WERI-Rb-1 (cell line): ENCODE measurements around the gene IRAK1.

Experiments
- DNase-seq: peaks from one replicate; pipeline ENCODE4 v3.0.0-alpha.2; 2020
- H3K27ac ChIP-seq: fragments of 250-450 bp; sonication (Bioruptor Pico); 2 replicates; pipeline ENCODE4 v1.5.1; 2020; ENCODE audit warnings: mild to moderate bottlenecking, moderate library complexity
- H3K27me3 ChIP-seq: fragments of 250-450 bp; sonication (Bioruptor Pico); 2 replicates; pipeline ENCODE4 v1.5.1; 2021; ENCODE audit warnings: mild to moderate bottlenecking, low read depth, moderate library complexity; ENCODE audit not compliant: insufficient read depth, severe bottlenecking
- H3K36me3 ChIP-seq: fragments of 250-450 bp; sonication (Bioruptor Pico); 2 replicates; pipeline ENCODE4 v1.5.1; 2020; ENCODE audit warnings: mild to moderate bottlenecking, moderate library complexity
- H3K4me3 ChIP-seq: 2 replicates; pipeline ENCODE4 v1.5.1; 2011; ENCODE audit warnings: low read depth, mild to moderate bottlenecking, control low read depth, low read length
- H3K9me3 ChIP-seq: fragments of 250-450 bp; sonication (Bioruptor Pico); 2 replicates; pipeline ENCODE4 v1.5.1; 2021; ENCODE audit warnings: mild to moderate bottlenecking, moderate library complexity; ENCODE audit not compliant: severe bottlenecking
- TF ChIP-seq, protein P1 (sequence below): IDR thresholded peaks from 2 replicates; pipeline ENCODE4 v1.5.1; 2011; ENCODE audit warnings: low read depth, mild to moderate bottlenecking, control low read depth, inconsistent platforms, low read length

The IRAK1 gene

DNA sequence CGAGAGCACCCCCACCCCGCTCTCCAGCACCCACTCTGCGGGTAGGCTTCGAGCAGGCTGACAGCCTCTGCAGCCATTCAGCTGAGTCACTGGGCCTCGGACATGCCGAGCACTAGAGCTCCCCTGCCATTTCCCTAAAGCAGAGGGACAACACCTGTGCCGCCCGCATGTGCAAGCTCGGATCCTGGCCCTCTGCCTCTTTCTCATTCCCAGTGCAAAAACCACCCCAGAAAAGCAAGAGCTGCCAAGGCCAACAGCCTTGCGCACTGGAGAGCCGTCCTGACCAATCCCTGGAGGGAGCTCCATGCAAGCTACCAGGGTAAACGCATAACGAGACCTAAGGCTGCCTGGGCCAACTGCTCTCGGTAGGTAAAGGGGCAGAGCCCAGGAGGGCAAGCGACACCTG is 53.4 kb downstream of the IRAK1 start:
- DNase-seq = no peak
- no peak overlapping the region for H3K4me3 ChIP-seq
- no peaks in the 10 kb centered on the region for H3K9me3 ChIP-seq
- H3K27ac ChIP-seq = no peak overlapping the region
- H3K36me3 ChIP-seq = peaks cover 89% of the 10 kb centered on the region
- H3K27me3 ChIP-seq = peaks cover 23% of the 10 kb centered on the region
- TF ChIP-seq, protein P1, sequence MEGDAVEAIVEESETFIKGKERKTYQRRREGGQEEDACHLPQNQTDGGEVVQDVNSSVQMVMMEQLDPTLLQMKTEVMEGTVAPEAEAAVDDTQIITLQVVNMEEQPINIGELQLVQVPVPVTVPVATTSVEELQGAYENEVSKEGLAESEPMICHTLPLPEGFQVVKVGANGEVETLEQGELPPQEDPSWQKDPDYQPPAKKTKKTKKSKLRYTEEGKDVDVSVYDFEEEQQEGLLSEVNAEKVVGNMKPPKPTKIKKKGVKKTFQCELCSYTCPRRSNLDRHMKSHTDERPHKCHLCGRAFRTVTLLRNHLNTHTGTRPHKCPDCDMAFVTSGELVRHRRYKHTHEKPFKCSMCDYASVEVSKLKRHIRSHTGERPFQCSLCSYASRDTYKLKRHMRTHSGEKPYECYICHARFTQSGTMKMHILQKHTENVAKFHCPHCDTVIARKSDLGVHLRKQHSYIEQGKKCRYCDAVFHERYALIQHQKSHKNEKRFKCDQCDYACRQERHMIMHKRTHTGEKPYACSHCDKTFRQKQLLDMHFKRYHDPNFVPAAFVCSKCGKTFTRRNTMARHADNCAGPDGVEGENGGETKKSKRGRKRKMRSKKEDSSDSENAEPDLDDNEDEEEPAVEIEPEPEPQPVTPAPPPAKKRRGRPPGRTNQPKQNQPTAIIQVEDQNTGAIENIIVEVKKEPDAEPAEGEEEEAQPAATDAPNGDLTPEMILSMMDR = no peak

DNA sequence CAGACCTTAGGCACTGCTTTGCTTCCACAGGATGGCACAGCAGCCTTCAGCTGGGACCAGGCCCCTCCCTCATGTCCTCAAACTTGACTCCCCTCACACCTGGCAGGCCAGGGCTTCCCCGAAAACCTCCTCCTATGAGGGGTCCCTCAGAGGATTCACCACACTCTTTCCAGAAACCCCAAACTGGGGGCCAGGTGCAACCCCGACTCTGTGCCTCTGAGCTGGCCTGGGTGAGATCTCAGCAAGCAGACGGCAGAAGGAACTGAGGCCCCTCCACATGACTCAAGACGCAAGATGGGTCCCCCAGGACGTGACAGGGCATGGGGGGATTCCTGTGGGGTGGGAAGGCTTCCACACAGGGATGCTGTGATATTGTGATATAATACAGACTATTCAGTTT is 54.3 kb downstream of the IRAK1 start:
- TF ChIP-seq, protein P1 = no peak
- no peak for DNase-seq
- H3K4me3 ChIP-seq = no peak overlapping the region
- H3K9me3 ChIP-seq = no peaks in the 10 kb centered on the region
- H3K27me3 ChIP-seq = peaks cover 23% of the 10 kb centered on the region
- peaks cover 90% of the 10 kb centered on the region for H3K36me3 ChIP-seq
- no peak overlapping the region for H3K27ac ChIP-seq

DNA sequence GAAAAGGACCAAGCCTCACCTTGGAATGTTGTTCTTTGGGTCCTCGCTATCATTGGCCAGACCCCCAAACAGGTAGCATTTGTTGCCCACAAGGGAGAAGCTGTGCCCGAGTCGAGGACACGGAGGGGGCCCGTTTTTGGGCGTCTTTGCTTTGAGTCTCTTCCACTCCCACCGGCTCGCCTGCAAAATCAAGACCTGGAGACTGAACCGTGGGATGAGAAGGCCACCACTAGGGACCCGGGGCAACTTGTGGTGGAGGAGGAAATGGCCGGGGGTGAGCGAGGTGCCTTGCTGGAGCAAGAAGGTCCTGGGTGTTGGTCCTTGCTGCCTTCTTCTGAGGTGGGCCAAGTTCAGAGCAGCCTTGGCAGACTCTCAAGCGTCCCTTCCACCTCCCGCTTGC is 55.6 kb downstream of the IRAK1 start:
- peaks cover 95% of the 10 kb centered on the region for H3K36me3 ChIP-seq
- TF ChIP-seq, protein P1 = no peak
- no peak for DNase-seq

DNA sequence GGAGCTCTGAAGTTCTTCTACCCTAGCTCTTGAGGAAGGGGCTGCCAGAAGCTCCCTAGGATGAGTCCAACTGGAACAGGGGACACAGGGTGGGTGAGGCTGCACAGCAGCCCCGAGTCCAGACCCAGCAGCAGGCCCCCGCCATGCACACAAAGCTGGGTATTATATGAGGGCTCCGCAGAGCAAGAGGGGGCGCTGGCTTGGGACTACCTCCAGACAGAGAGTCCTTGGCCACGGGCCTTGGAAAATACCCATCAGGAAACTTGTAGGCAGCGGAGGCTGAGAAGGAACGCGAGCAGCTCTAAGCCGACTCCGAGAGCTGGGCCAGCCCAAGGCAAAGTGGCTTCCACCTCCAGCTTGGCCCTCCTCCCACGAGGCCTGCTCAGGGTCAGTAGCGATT is 56.2 kb downstream of the IRAK1 start:
- Histone ChIP-seq H3K4me3 (no peak overlapping the region), H3K36me3 (peaks cover 95% of the 10 kb centered on the region), H3K9me3 (no peaks in the 10 kb centered on the region), H3K27ac (no peak overlapping the region), H3K27me3 (peaks cover 27% of the 10 kb centered on the region)
- TF ChIP-seq, protein P1 = no peak
- no peak for DNase-seq

More for the DNA sequence above, 55.6 kb downstream of the IRAK1 start:
- Histone ChIP-seq H3K27me3 (peaks cover 22% of the 10 kb centered on the region), H3K27ac (no peak overlapping the region), H3K4me3 (no peak overlapping the region), H3K9me3 (no peaks in the 10 kb centered on the region)

DNA sequence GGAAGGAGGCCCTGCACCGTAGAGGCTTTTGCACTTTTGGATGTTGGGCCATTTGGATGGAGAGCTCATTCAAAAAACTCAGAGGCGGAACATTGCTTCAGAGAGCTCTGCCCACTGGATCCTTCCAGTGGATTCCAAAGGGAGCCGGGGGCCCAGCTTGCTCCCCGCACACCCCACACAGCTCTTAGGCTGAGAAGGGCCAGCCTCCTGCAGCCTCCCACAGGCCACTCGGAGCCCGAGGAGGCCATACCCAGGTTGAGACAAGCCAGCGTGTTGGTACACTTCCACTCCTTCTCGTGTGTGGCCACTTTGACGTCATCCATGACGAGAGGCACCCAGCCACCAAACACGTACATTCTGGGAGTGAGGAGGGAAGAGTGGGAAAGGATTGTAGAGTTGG is 58.4 kb downstream of the IRAK1 start:
- no peak for DNase-seq
- no peak overlapping the region for H3K27ac ChIP-seq
- H3K9me3 ChIP-seq = no peaks in the 10 kb centered on the region
- H3K4me3 ChIP-seq = no peak overlapping the region
- H3K27me3 ChIP-seq = peaks cover 48% of the 10 kb centered on the region
- H3K36me3 ChIP-seq = peaks cover 97% of the 10 kb centered on the region
- TF ChIP-seq, protein P1 = no peak

DNA sequence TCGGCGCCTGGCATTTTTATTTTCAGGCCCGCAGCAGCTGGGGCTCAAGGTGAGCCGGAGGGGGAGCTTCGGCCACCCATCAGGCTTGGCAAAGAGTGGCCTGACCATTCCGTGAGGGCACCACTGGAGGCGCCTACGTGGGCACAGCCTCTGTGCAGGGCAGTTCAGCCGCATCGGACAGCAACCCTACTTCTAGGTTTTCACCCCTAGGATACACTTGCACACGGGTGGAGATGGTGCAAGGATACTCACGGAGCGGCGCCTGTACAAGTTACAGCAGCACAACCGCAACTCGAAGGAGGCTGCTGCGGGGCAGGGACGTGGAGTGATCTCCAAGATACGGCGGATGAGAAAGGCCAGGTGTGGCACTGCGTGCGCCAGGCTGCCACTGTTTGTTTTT is 58.9 kb downstream of the IRAK1 start:
- no peak overlapping the region for H3K4me3 ChIP-seq
- TF ChIP-seq, protein P1 = no peak
- H3K27me3 ChIP-seq = peaks cover 48% of the 10 kb centered on the region
- H3K9me3 ChIP-seq = no peaks in the 10 kb centered on the region
- H3K36me3 ChIP-seq = peaks cover 100% of the 10 kb centered on the region
- no peak for DNase-seq
- H3K27ac ChIP-seq = no peak overlapping the region
